ENCODE results near the gene TFAP2C. TPM values are rescaled to one million over a fixed set of nuclear protein-coding genes. Genes with fewer than 3 reads are reported as not detected.

The TFAP2C gene
- total RNA-seq, 6 experiments from 2014 or later, result 1.6 to 4.5 (median 1.9) TPM

DNA sequence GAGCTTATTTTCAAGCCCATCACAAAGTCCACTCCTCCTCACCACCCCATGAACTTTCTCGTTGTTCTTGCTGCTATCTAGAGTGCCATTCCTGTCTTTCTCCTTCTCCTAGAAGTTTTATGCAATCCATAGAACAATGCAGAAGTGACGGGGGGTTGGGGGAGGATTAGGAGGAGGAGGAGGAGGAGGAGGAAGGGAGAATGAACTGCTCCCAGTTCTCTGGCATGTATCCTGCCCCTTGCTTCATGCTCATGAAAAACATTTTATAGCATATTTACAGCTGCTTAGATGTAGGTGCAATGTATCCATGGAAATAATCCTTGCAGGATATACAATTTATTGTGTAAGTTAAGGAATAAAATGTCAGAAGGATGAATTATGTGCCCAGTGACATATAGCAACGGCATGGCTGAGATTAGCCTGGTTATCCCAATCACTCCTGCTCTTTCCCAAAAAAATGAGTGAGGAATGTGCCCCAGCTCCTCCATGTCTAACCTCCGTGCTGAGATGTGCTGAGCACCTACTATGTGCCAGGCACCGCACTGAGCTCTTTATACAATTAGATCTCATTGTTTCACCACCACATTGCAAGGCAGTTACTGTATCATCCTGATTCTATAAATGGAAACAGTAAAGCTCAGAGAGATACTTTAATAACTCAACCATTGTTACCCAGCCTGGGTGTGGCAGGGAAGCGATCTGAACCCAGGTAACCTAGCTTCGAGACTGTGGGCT lies 41.6 kb upstream of the TFAP2C start:
- no peak for DNase-seq
- Mint-ChIP-seq H3K27ac (no peak overlapping the region), H3K9me3 (no peaks in the 10 kb centered on the region), H3K27me3 (ENCODE audit: insufficient read depth) (peaks cover 11% of the 10 kb centered on the region; the same call in 1 of the 2 replicates), H3K4me3 (no peak overlapping the region), H3K36me3 (ENCODE audit: low read depth) (no peaks in the 10 kb centered on the region), H3K4me1 (ENCODE audit: low read depth) (no peaks in the 10 kb centered on the region)
- TF ChIP-seq, protein P1, sequence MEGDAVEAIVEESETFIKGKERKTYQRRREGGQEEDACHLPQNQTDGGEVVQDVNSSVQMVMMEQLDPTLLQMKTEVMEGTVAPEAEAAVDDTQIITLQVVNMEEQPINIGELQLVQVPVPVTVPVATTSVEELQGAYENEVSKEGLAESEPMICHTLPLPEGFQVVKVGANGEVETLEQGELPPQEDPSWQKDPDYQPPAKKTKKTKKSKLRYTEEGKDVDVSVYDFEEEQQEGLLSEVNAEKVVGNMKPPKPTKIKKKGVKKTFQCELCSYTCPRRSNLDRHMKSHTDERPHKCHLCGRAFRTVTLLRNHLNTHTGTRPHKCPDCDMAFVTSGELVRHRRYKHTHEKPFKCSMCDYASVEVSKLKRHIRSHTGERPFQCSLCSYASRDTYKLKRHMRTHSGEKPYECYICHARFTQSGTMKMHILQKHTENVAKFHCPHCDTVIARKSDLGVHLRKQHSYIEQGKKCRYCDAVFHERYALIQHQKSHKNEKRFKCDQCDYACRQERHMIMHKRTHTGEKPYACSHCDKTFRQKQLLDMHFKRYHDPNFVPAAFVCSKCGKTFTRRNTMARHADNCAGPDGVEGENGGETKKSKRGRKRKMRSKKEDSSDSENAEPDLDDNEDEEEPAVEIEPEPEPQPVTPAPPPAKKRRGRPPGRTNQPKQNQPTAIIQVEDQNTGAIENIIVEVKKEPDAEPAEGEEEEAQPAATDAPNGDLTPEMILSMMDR (IDR thresholded peaks at IDR 0.05), result no peak

DNA sequence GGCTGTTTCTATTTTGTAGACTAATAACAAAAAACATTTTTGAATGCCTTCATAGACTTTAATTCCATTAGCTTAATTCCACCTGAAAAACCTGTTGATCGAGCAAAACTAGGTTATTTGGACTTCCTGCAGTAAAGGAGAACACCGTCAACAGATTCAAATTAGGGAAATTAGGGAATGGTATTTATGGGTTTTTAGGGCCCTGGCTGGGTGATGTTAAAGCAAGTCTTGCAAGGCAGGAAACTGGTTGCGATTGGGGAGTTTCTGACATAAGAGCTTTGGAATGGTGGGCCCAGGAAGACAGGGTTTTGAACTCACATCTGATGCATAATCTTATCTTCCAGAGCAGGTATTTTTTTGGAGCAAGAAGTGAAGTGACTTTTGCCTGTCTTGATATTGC lies 40.1 kb upstream of the TFAP2C start:
- Mint-ChIP-seq H3K36me3 (ENCODE audit: low read depth) (no peaks in the 10 kb centered on the region), H3K27me3 (ENCODE audit: insufficient read depth) (peaks cover 13% of the 10 kb centered on the region; the same call in 1 of the 2 replicates), H3K27ac (no peak overlapping the region), H3K4me1 (ENCODE audit: low read depth) (no peaks in the 10 kb centered on the region), H3K9me3 (no peaks in the 10 kb centered on the region), H3K4me3 (no peak overlapping the region)
- DNase-seq, result no peak
- TF ChIP-seq, protein P1 (IDR thresholded peaks at IDR 0.05), result no peak

DNA sequence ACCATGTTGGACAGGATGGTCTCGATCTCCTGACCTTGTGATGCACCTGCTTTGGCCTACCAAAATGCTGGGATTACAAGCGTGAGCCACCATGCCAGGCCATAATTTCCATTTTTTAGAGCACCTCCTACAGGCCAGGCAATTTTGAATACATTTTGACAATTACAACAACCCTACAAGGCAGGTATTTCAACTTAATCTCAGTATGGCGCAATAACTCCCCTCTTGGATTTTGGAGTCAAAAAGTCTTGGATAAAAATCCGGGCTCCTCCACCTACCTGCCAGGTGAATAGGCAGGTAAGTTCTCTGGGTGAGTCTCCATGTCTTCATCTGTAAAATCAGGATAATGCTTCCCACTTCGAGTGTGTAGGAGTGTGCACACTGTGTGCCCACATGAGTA lies 39.5 kb upstream of the TFAP2C start:
- H3K27me3 Mint-ChIP-seq (ENCODE audit: insufficient read depth), result peaks cover 9% of the 10 kb centered on the region; the same call in 1 of the 2 replicates
- H3K36me3 Mint-ChIP-seq (ENCODE audit: low read depth), result no peaks in the 10 kb centered on the region
- H3K27ac Mint-ChIP-seq, result no peak overlapping the region
- no peak overlapping the region for H3K4me3 Mint-ChIP-seq
- TF ChIP-seq, protein P1 (IDR thresholded peaks at IDR 0.05), result no peak
- H3K9me3 Mint-ChIP-seq, result no peaks in the 10 kb centered on the region
- DNase-seq, result no peak
- H3K4me1 Mint-ChIP-seq (ENCODE audit: low read depth), result no peaks in the 10 kb centered on the region

DNA sequence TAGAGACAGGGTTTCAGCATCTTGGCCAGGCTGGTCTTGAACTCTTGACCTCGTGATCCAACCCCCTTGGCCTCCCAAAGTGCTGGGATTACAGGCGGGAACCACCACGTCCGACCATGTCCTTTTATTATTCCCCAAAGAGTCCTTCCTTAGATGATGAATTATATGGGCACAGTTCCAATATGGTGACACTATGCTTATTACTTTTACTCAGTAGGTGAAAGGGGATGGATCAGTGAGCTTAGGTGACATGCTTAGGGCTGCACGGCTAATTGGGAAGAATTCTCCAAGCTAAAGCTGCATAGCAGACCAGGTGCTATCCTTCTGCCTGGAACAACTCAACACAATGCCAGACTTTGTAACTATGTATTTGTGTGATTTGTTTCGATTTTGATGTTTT lies 38.2 kb upstream of the TFAP2C start:
- Mint-ChIP-seq H3K4me1 (ENCODE audit: low read depth) (no peaks in the 10 kb centered on the region), H3K9me3 (no peaks in the 10 kb centered on the region), H3K27ac (no peak overlapping the region), H3K4me3 (no peak overlapping the region), H3K36me3 (ENCODE audit: low read depth) (no peaks in the 10 kb centered on the region), H3K27me3 (ENCODE audit: insufficient read depth) (peaks cover 5% of the 10 kb centered on the region; the same call in 1 of the 2 replicates)
- no peak for DNase-seq
- TF ChIP-seq, protein P1 (IDR thresholded peaks at IDR 0.05), result no peak

DNA sequence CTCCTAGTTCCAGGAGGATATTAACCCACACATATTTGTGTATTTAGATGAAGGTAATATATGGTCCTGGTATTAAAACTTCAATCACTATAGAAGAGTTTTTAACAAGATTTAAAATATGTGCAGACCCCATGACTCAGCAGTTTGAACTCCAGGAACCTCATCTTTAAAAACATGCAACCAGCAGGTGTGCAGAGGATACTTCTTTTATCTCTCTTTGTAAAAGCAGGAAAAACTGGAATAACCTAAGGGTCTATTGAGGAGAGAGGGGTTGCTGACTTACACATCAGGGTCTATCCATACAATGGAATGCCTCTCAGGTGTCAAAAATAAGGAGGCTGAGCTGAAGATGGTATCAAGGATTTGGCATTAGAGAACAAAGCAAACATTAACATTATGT lies 36.9 kb upstream of the TFAP2C start:
- no peak overlapping the region for H3K4me3 Mint-ChIP-seq
- no peak overlapping the region for H3K27ac Mint-ChIP-seq
- no peaks in the 10 kb centered on the region for H3K36me3 Mint-ChIP-seq (ENCODE audit: low read depth)
- H3K4me1 Mint-ChIP-seq (ENCODE audit: low read depth), result no peaks in the 10 kb centered on the region
- TF ChIP-seq, protein P1 (IDR thresholded peaks at IDR 0.05), result no peak
- no peaks in the 10 kb centered on the region for H3K9me3 Mint-ChIP-seq
- no peak for DNase-seq
- H3K27me3 Mint-ChIP-seq (ENCODE audit: insufficient read depth), result peaks cover 5% of the 10 kb centered on the region; the same call in 1 of the 2 replicates
